HCT116 (cell line): ENCODE data around the gene FOXK2. TPM values are rescaled to one million over a fixed set of nuclear protein-coding genes. Genes with fewer than 3 reads are reported as not detected.

ENCODE experiments used
- ATAC-seq: fragments of 200-7000 bp; cut with Tn5 transposase; 2 replicates; pipeline ENCODE4 v1.9.1; 2020; ENCODE audit warnings: mild to moderate bottlenecking, moderate library complexity
- Bru-seq: library from RNA; stranded (reverse); fragments of 400-500 nt; gene quantifications from one replicate; lab custom pipeline; 2021; lab: Mats Ljungman, UMichigan
- BruChase-seq, 2 experiments: library from RNA; stranded (reverse); fragments of 400-500 nt; gene quantifications; one replicate each; lab custom pipeline; 2021; lab: Mats Ljungman, UMichigan
- BruUV-seq: library from RNA; stranded (reverse); fragments of 400-500 nt; replicated peaks from 2 replicates; lab custom pipeline; 2021; lab: Mats Ljungman, UMichigan
- CTCF ChIA-PET: fragments of 300-600 bp; sonication (Branson Sonifier 250); formaldehyde crosslinking; loops from one replicate; lab custom pipeline; 2021; ENCODE audit warnings: antibody characterized with exemption; lab: Charles Lee
- POLR2A ChIA-PET: fragments of 300-600, 350-600 bp; sonication (Branson Sonifier 250); formaldehyde crosslinking; loops from one replicate; lab custom pipeline; 2021; ENCODE audit warnings: antibody characterized with exemption; lab: Charles Lee
- RAD21 ChIA-PET, 2 experiments: fragments of 300-600 bp; sonication (Branson Sonifier 250); formaldehyde crosslinking; loops; one replicate each; lab custom pipeline; 2023; ENCODE audit warnings: low total read pairs in 2 of 2; ENCODE audit not compliant: uncharacterized antibody in 2 of 2, unreplicated experiment in 2 of 2, low non-redundant PET in 1 of 2; lab: Charles Lee
- DNase-seq: peaks from one replicate; pipeline ENCODE4 v3.0.0-alpha.2; 2010; ENCODE audit warnings: low read depth, low spot score
- H2AFZ ChIP-seq: fragments of 200-600 bp; shearing (Covaris generic), sonication (generic); 2 replicates; pipeline ENCODE4 v1.6.1; 2017; ENCODE audit warnings: low read depth, mixed run types, mixed read lengths, antibody characterized with exemption, low read length; ENCODE audit not compliant: poor library complexity, severe bottlenecking
- H3K27ac ChIP-seq: 2 replicates; pipeline ENCODE4 v1.5.1; 2012; ENCODE audit warnings: low read depth, low read length
- H3K27me3 ChIP-seq: fragments of 200-600 bp; sonication (generic); 2 replicates; pipeline ENCODE4 v1.6.1; 2016; ENCODE audit warnings: mixed run types, low read length, mixed read lengths; ENCODE audit not compliant: insufficient read depth
- H3K36me3 ChIP-seq, 2 experiments: fragments of 200-500 bp in 1 of 2; fragments of 200-600 bp in 1 of 2; sonication (Bioruptor generic) in 1 of 2; sonication (generic) in 1 of 2; 2 replicates each; pipeline versions ENCODE4 v1.5.1 to v1.6.1; 2014 to 2016; ENCODE audit warnings: low read length in 2 of 2, inconsistent platforms in 1 of 2, mixed read lengths in 1 of 2, mixed run types in 1 of 2; ENCODE audit not compliant: insufficient read depth in 2 of 2, control insufficient read depth in 1 of 2
- H3K4me1 ChIP-seq, 2 experiments: fragments of 200-600 bp in 1 of 2; sonication (generic) in 1 of 2; 2 replicates each; pipeline versions ENCODE4 v1.5.1 to v1.6.1; 2012 to 2017; ENCODE audit warnings: low read length in 2 of 2, inconsistent platforms in 1 of 2, mild to moderate bottlenecking in 1 of 2, mixed read lengths in 1 of 2, mixed run types in 1 of 2, moderate library complexity in 1 of 2; ENCODE audit not compliant: insufficient read depth in 2 of 2, control insufficient read depth in 1 of 2
- H3K4me2 ChIP-seq: fragments of 200-600 bp; sonication (generic); 2 replicates; pipeline ENCODE4 v1.6.1; 2017; ENCODE audit warnings: mixed run types, low read length, mixed read lengths
- H3K4me3 ChIP-seq, 2 experiments: fragments of 200-600 bp in 1 of 2; sonication (generic) in 1 of 2; replicated peaks in 1 of 2; 2 replicates each; pipeline ENCODE4 v1.5.1; 2011 to 2016; ENCODE audit warnings: low read length in 2 of 2, control low read depth in 1 of 2, low read depth in 1 of 2, mild to moderate bottlenecking in 1 of 2, mixed read lengths in 1 of 2, mixed run types in 1 of 2
- H3K79me2 ChIP-seq: fragments of 200-600 bp; sonication (generic); 2 replicates; pipeline ENCODE4 v1.6.1; 2017; ENCODE audit warnings: mild to moderate bottlenecking, mixed run types, low read length, moderate library complexity, mixed read lengths; ENCODE audit not compliant: insufficient read depth
- H3K9ac ChIP-seq: fragments of 200-600 bp; sonication (generic); 2 replicates; pipeline ENCODE4 v1.6.1; 2016; ENCODE audit warnings: low read length, mixed read lengths
- H3K9me2 ChIP-seq: fragments of 200-600 bp; sonication (generic), shearing (Covaris generic); 2 replicates; pipeline ENCODE4 v1.6.1; 2017; ENCODE audit warnings: mixed run types, mild to moderate bottlenecking, moderate library complexity; ENCODE audit not compliant: insufficient read depth
- H3K9me3 ChIP-seq, 2 experiments: fragments of 200-500 bp in 1 of 2; fragments of 200-600 bp in 1 of 2; sonication (Bioruptor generic) in 1 of 2; sonication (generic) in 1 of 2; 2 replicates each; pipeline ENCODE4 v1.6.1; 2014 to 2017; ENCODE audit warnings: low read length in 2 of 2, mixed read lengths in 2 of 2, inconsistent platforms in 1 of 2, low read depth in 1 of 2, mild to moderate bottlenecking in 1 of 2, mixed run types in 1 of 2, moderate library complexity in 1 of 2; ENCODE audit not compliant: control insufficient read depth in 1 of 2, insufficient read depth in 1 of 2
- H4K20me1 ChIP-seq: fragments of 200-600 bp; sonication (generic), shearing (Covaris generic); 2 replicates; pipeline ENCODE4 v1.6.1; 2017; ENCODE audit warnings: mixed run types, mild to moderate bottlenecking, moderate library complexity; ENCODE audit not compliant: insufficient read depth
- CBX3 ChIP-seq: IDR thresholded peaks from 2 replicates; pipeline ENCODE4 v1.6.1; 2012; ENCODE audit warnings: low read depth
- ELF1 ChIP-seq: IDR thresholded peaks from 2 replicates; pipeline ENCODE4 v1.6.1; 2012; ENCODE audit warnings: low read depth, borderline replicate concordance
- EZH2phosphoT487 ChIP-seq: fragments of 200-600 bp; IDR thresholded peaks from 2 replicates; pipeline ENCODE4 v1.6.1; 2018; ENCODE audit warnings: antibody characterized with exemption, borderline replicate concordance
- POLR2A ChIP-seq: IDR thresholded peaks from 2 replicates; pipeline ENCODE4 v1.7.0; 2011; ENCODE audit warnings: borderline replicate concordance; ENCODE audit not compliant: insufficient read depth, insufficient read length; ENCODE audit errors: extremely low read depth
- POLR2AphosphoS5 ChIP-seq: IDR thresholded peaks from 2 replicates; pipeline ENCODE4 v1.6.1; 2011; ENCODE audit warnings: mild to moderate bottlenecking, low read depth, low read length, moderate library complexity
- SIN3A ChIP-seq: IDR thresholded peaks from 2 replicates; pipeline ENCODE4 v1.6.1; 2012; ENCODE audit warnings: low read depth
- SP1 ChIP-seq: IDR thresholded peaks from 2 replicates; pipeline ENCODE4 v1.6.1; 2012; ENCODE audit warnings: low read depth
- TCF7L2 ChIP-seq: IDR thresholded peaks from 2 replicates; pipeline ENCODE4 v1.7.0; 2011; ENCODE audit warnings: borderline replicate concordance, inconsistent platforms; ENCODE audit not compliant: insufficient read depth, insufficient read length; ENCODE audit errors: extremely low read depth
- YY1 ChIP-seq: IDR thresholded peaks from 2 replicates; pipeline ENCODE4 v1.6.1; 2011; ENCODE audit warnings: low read length, low read depth, moderate library complexity, mild to moderate bottlenecking; ENCODE audit not compliant: insufficient replicate concordance; ENCODE audit errors: extremely low read depth
- ZFX ChIP-seq: fragments of 450-650 bp; IDR thresholded peaks from 2 replicates; pipeline ENCODE4 v1.6.1; 2017
- ZNF274 ChIP-seq: fragments of 200-500 bp; sonication (Bioruptor generic); IDR thresholded peaks from 2 replicates; pipeline ENCODE4 v1.6.1; 2014; ENCODE audit warnings: mild to moderate bottlenecking, low read depth, low read length, inconsistent platforms
- intact Hi-C: fragments of 100-400 bp; cut with micrococcal nuclease; formaldehyde crosslinking; loops from 2 replicates; pipeline ENCODE4 v1.10.0; 2022
- long read RNA-seq: library from polyadenylated mRNA; unstranded; transcript quantifications from one replicate; pipeline ENCODE4 v2.0.0, GENCODE V29; 2021; ENCODE audit not compliant: unreplicated experiment
- polyA plus RNA-seq: library from polyadenylated mRNA; unstranded; fragments of >200 nt; gene quantifications from 2 replicates; pipeline ENCODE4 v1.2.1, GENCODE V29; 2012; ENCODE audit warnings: missing spikeins
- total RNA-seq: library from RNA; stranded (reverse); gene quantifications from one replicate; pipeline ENCODE4 v1.2.1, GENCODE V29; 2021; ENCODE audit not compliant: unreplicated experiment
- TF ChIP-seq, protein P1 (sequence below): IDR thresholded peaks from 2 replicates; pipeline ENCODE4 v1.6.1; 2011; ENCODE audit warnings: mild to moderate bottlenecking, low read length, moderate library complexity; ENCODE audit not compliant: insufficient replicate concordance; ENCODE audit errors: extremely low read depth
- TF ChIP-seq, protein P2 (sequence below): IDR thresholded peaks from 2 replicates; pipeline ENCODE4 v1.6.1; 2012

Gene FOXK2
- total RNA-seq (122 TPM), Bru-seq, nascent RNA (percentile 90 among the genes with signal in this experiment), BruChase-seq, experiment 1, labeled RNA remaining after a 6-hour chase (percentile 92 among the genes with signal in this experiment), BruChase-seq, experiment 2, labeled RNA remaining after a 2-hour chase (percentile 91 among the genes with signal in this experiment)
- 55.3 and 55.9 TPM in 2 replicates for polyA plus RNA-seq
- long read RNA-seq, full-length matches to known transcripts = 111 of 235 reads
- long read RNA-seq, partial matches to known transcripts = 79 of 235 reads
- long read RNA-seq, other reads (novel, unspliced or antisense) = 45 of 235 reads

DNA sequence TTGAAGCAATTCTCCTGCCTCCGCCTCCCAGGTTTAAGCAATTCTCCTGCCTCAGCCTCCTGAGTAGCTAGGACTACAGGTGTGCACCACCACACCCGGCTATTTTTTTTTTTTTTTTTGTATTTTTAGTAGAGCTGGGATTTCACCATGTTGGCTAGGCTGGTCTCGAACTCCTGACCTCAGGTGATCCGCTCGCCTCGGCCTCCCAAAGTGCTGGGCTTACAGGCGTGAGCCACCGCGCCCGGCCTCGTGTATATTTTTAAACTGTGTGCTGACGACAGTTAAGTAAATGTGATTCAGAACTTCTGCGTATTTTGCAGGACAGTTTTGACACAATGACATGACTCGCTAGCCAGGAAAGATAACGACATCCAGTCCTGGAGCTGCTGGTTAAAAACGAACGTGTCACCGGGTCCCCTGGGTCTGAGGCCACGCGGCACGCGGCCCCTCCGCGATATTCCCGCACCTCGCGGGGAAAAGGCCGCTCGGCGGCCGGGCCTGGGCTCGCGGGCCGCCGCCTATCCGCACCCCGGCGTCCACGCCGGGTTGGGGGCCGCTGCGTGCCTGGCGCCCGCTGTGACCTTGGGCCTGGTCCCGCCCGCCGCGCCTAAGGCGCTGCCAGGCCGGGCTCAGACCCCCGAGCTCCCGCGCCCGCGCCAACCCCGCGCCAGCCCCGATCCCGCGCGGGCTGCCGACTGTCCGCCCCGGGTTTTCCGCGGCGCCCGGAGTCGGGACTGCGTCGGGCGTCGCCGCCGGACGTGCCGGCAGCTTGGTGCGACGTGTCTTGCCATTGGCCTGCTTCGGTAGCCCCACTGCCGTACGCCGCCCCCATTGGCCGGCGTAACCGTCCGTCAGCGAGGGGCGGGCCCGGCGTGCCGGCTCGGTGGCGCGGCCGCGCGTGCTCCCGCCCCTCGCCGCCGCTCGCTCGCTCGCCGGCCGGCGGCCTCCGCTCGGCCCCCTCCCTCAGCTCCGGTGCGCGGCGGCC is at the start of gene FOXK2:
Gene FOXK2 (plus strand): TSS at position 907 of the 985 bp plus-strand sequence. CDS start 157 bp downstream, outside the sequence.
- RAD21 ChIA-PET = no interaction called here
- peak; percentile 92 for DNase-seq
- peak; percentile 99 for ATAC-seq
- peaks cover 43% of the 10 kb centered on the region for H3K79me2 ChIP-seq
- H3K27me3 ChIP-seq = no peaks in the 10 kb centered on the region
- TF ChIP-seq CBX3 (peak; percentile 85; the same call in 1 of the 2 replicates), ELF1 (no peak), EZH2phosphoT487 (no peak), ZFX (peak; percentile 99), POLR2A (peak; percentile 43), ZNF274 (no peak), POLR2AphosphoS5 (peak; percentile 92), YY1 (peak; percentile 73), SIN3A (peak; percentile 77), TCF7L2 (peak; percentile 72), SP1 (peak; percentile 96)
- TF ChIP-seq, protein P1, sequence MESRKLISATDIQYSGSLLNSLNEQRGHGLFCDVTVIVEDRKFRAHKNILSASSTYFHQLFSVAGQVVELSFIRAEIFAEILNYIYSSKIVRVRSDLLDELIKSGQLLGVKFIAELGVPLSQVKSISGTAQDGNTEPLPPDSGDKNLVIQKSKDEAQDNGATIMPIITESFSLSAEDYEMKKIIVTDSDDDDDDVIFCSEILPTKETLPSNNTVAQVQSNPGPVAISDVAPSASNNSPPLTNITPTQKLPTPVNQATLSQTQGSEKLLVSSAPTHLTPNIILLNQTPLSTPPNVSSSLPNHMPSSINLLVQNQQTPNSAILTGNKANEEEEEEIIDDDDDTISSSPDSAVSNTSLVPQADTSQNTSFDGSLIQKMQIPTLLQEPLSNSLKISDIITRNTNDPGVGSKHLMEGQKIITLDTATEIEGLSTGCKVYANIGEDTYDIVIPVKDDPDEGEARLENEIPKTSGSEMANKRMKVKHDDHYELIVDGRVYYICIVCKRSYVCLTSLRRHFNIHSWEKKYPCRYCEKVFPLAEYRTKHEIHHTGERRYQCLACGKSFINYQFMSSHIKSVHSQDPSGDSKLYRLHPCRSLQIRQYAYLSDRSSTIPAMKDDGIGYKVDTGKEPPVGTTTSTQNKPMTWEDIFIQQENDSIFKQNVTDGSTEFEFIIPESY = peak; percentile 80
- TF ChIP-seq, protein P2, sequence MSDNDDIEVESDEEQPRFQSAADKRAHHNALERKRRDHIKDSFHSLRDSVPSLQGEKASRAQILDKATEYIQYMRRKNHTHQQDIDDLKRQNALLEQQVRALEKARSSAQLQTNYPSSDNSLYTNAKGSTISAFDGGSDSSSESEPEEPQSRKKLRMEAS = peak; percentile 95
- BruUV-seq = no TSS peak
- CTCF ChIA-PET = interaction anchor here (1.1 kb wide), 1 partner anchor 35 kb away, joined by 3 read pairs; no protein-coding TSS in a partner anchor
- H2AFZ ChIP-seq = no peak within 1 kb of the TSS
- peak within 1 kb of the TSS; percentile 96 for H3K27ac ChIP-seq
- intact Hi-C loops = no loop called here
- H3K4me2 ChIP-seq = peak within 1 kb of the TSS; percentile 92
- H3K36me3 ChIP-seq = no peaks in the 10 kb centered on the region; a peak in 1 of 4 replicates
- peak within 1 kb of the TSS; percentile 78 for H3K9ac ChIP-seq
- POLR2A ChIA-PET = interaction anchor here (0.6 to 1.9 kb wide), 6 partner anchors 18 to 226 kb away, joined by 3 to 5 read pairs (median 3); no protein-coding TSS in a partner anchor
- peaks cover 0 to 7% of the 10 kb centered on the region in 2 experiments; a peak in 1 of 4 replicates for H3K9me3 ChIP-seq
- no peaks in the 10 kb centered on the region for H3K9me2 ChIP-seq
- peaks cover 19% of the 10 kb centered on the region; the same call in 1 of the 2 replicates for H4K20me1 ChIP-seq
- H3K4me3 ChIP-seq = peak within 1 kb of the TSS; percentile 71 to 96
- H3K4me1 ChIP-seq = peaks cover 7 to 35% of the 10 kb centered on the region in 2 experiments
